ENCODE data around the gene SHOC2. TPM values are rescaled to one million over a fixed set of nuclear protein-coding genes. Genes with fewer than 3 reads are reported as not detected.

SHOC2 gene
- total RNA-seq, 1 experiment from 2014 or later, result 23.7 TPM

GRCh38 chr10:110881905-110882304, 37.5 kb upstream of the SHOC2 start:
- H2BK120ac ChIP-seq (ENCODE audit: low read depth, low read length, poor library complexity, severe bottlenecking), result no peak overlapping the region
- H3K79me1 ChIP-seq (ENCODE audit: insufficient read depth, low read depth, low read length, poor library complexity, severe bottlenecking), result no peaks in the 10 kb centered on the region
- no peaks in the 10 kb centered on the region for H3K79me2 ChIP-seq (ENCODE audit: insufficient read depth, low read length)
- no peak overlapping the region for H3K56ac ChIP-seq (ENCODE audit: insufficient read length, low read depth, low read length)
- no peak for TF ChIP-seq CTCF (conservative IDR thresholded peaks at IDR 0.05)
- H3K14ac ChIP-seq (ENCODE audit: insufficient read depth, low read length), result no peak overlapping the region
- H2AFZ ChIP-seq (ENCODE audit: low read length), result no peak overlapping the region
- no peaks in the 10 kb centered on the region for H3K27me3 Mint-ChIP-seq (ENCODE audit: low read depth)
- H3K4ac ChIP-seq (ENCODE audit: low read depth, low read length), result no peak overlapping the region
- no peak overlapping the region for H4K8ac ChIP-seq (replicated peaks; ENCODE audit: insufficient read length, low read depth, low read length)
- no peak overlapping the region for H3T11ph ChIP-seq (ENCODE audit: low read length)
- no peaks in the 10 kb centered on the region for H3K23me2 ChIP-seq (ENCODE audit: insufficient read length, low read depth, low read length, poor library complexity, severe bottlenecking)
- no peak overlapping the region for H4K5ac ChIP-seq (ENCODE audit: insufficient read length, low read depth, low read length)
- H3K4me3 Mint-ChIP-seq, result no peak overlapping the region
- no peak for DNase-seq
- H3K27ac ChIP-seq (ENCODE audit: insufficient read length, low read depth, low read length), result no peak overlapping the region
- H3K36me3 Mint-ChIP-seq (ENCODE audit: insufficient read depth in 1 of 3, low read depth in 3 of 3), result peaks cover 0 to 31% (median 10%) of the 10 kb centered on the region in 3 experiments; a peak in 4 of 7 replicates
- no peak overlapping the region for H2AK5ac ChIP-seq (ENCODE audit: insufficient read length, low read length)
- no peak overlapping the region for H3K23ac ChIP-seq (ENCODE audit: insufficient read length, low read depth, low read length)
- no peaks in the 10 kb centered on the region for H3K9me3 Mint-ChIP-seq
- no peak overlapping the region for H3K4me2 ChIP-seq (ENCODE audit: insufficient read depth, insufficient read length, low read length)
- no peak overlapping the region for H3K9ac ChIP-seq (ENCODE audit: extremely low read depth, insufficient read length, low read length)
- no peak overlapping the region for H3K18ac ChIP-seq (ENCODE audit: insufficient read length, low read depth, low read length)
- no peaks in the 10 kb centered on the region for H3K4me1 ChIP-seq (ENCODE audit: insufficient read depth, low read length)
- no peak overlapping the region for H2BK12ac ChIP-seq (ENCODE audit: insufficient read length, low read depth, low read length)
- H2BK5ac ChIP-seq (ENCODE audit: insufficient read length, low read length), result no peak overlapping the region
- no peaks in the 10 kb centered on the region for H3K4me1 Mint-ChIP-seq
- no peak overlapping the region for H3K27ac Mint-ChIP-seq
- no CpG with 5 or more reads among the region's 4 CpGs for WGBS (ENCODE audit: extremely low coverage, insufficient read length, low lambda C conversion rate)
- no peak overlapping the region for H4K91ac ChIP-seq (ENCODE audit: insufficient read length, low read depth, low read length)
- H2BK20ac ChIP-seq (ENCODE audit: low read depth, low read length, poor library complexity, severe bottlenecking), result no peak overlapping the region
- no peaks in the 10 kb centered on the region for H4K20me1 ChIP-seq (ENCODE audit: control insufficient read depth, insufficient read depth, insufficient read length)
- no peak overlapping the region for H2BK15ac ChIP-seq (ENCODE audit: low read depth, low read length)
- H3K27me3 ChIP-seq (ENCODE audit: insufficient read depth, low read length), result no peaks in the 10 kb centered on the region
- H3K9me3 ChIP-seq (ENCODE audit: control insufficient read depth, low read depth, low read length), result no peaks in the 10 kb centered on the region
